NOMO-1 treated with dmso at 0.1 percent for 144 hours (cell line): ENCODE data around the gene WWC1.

Experiments
- DNase-seq: peaks from one replicate; lab custom pipeline; 2025; ENCODE audit not compliant: unreplicated experiment; lab: John Stamatoyannopoulos, UW

WWC1 gene

DNA sequence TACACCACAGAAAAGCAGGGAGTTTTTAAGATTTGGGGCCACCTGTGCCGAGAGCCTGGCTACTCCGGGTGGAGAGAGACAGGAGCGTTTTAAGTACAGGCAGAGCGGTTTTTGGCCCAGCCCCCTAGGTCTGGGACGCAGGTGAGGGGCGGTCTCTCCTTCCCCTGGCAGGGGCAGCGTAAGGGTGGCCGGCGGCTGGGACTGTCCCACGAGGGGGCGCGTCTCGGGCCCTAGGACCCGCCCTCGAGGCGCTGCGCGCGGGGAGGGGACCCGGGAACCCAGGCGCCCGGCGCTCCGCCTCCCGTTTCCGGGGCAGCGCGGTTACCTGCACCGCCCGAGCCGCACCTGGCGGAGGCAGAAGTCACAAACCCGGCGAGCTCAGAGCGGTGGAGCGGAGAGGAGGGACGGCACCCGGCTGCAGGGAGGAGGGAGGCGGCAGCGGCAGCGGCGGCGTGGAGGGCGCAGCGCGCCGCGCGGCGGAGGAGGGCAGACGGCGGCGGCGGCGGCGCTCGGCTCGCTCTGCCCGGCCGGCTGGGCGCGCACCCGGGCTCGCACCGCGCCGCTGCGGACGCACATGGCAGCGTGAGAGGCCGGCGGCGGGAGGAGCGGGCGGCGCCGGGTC, at the start of gene WWC1:
Gene WWC1 (plus strand): TSS at position 304 of the 622 bp plus-strand sequence. CDS start 508 bp downstream, outside the sequence.
- DNase-seq, result peak; percentile 29

DNA sequence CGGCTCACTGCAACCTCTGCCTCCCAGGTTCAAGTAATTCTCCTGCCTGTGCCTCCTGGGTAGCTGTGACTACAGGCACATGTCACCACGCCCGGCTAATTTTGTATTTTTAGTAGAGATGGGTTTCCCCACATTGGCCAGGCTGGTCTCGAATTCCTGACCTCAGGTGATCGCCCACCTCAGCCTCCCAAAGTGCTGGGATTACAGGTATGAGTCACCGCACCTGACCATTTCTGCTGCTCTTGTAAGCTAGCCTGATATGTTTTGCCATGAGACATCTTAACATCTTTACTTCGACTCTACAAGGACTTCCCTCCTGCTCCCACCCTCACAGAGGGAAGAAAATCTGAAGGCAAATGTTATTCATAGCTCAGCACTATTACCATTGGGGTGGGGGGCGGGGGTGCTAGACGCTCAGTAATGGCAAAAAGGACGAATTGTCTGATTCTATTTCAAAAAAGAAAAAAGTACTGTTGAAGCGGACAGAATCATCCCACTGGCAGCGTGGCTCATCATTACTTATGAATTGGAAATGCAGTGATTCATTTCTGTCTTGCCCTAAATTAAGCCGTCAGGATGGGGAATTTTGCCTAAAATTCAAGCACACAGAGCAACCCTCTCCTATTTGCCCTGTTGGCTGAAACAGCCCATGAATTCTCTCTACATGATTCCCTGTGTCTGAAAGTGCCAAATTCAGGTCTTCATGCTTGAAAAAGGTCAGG, 46.4 kb upstream of the WWC1 start:
- no peak for DNase-seq

DNA sequence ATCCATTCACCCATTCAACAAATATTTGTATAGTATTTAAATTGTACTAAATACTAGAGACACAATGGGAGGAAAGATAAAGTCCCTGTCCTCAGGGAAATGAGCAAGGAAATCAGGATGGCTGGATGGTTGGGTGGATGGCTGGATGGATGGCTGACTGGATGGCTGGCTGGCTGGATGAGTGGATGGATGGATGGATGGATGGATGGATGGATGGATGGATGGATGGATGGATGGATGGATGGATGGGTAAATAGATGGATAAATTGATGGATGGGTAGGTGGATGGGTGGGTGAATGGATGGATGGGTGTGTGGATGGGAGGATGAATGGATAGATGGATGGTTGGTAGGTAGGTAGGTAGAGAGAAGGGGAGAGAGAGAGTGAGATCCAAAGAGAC, 41.5 kb upstream of the WWC1 start:
- DNase-seq, result no peak

DNA sequence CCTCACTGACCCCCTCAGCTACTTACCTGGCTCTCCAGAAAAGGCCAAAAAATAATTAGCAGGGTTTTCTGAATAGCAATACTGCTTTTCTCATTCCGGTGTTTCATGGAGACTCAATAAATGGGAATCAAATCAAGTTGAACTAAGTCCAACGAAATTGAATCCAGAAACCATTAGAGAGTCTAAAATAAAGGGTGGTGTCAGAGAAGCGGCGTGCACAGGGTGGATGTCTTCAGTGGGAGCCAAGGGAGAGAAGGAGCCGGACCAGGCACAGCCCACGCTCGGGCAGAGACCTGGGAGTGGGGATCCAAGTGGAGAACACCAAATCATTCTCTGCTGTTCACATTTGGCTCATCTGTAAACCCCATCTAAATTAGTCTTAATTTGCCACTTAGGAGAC, 40.2 kb upstream of the WWC1 start:
- no peak for DNase-seq

DNA sequence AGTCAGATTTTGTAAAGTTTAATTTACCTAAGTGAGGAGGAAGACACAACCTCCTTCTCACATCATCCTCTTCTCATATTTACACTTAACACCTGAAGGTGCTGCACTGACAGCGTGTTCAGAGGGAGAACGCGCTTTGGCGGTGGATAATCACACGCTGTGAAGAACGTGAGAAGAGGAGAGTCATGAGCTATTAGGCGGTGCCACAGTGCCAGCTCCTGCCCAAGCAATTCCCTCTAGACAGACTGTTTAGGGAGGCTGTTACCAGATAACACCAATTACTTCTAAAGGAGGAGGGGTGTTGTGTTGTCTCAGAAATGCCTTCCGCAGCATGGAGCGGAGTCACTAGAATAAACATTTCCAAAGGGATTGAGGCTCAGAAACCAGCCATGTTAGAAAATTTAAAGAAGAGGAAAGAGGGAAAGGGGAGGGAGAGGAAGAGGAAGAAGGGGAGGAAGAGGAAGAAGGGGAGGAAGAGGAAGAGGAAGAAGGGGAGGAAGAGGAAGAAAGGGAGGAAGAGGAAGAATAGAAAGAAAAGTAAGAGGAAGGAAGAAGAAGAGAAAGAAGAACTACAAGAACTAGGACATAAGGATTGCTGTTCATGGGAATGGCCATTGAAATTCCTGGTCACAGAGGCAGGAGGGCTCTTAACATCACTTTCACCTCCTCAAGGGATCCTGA, 37.3 kb upstream of the WWC1 start:
- DNase-seq, result no peak

DNA sequence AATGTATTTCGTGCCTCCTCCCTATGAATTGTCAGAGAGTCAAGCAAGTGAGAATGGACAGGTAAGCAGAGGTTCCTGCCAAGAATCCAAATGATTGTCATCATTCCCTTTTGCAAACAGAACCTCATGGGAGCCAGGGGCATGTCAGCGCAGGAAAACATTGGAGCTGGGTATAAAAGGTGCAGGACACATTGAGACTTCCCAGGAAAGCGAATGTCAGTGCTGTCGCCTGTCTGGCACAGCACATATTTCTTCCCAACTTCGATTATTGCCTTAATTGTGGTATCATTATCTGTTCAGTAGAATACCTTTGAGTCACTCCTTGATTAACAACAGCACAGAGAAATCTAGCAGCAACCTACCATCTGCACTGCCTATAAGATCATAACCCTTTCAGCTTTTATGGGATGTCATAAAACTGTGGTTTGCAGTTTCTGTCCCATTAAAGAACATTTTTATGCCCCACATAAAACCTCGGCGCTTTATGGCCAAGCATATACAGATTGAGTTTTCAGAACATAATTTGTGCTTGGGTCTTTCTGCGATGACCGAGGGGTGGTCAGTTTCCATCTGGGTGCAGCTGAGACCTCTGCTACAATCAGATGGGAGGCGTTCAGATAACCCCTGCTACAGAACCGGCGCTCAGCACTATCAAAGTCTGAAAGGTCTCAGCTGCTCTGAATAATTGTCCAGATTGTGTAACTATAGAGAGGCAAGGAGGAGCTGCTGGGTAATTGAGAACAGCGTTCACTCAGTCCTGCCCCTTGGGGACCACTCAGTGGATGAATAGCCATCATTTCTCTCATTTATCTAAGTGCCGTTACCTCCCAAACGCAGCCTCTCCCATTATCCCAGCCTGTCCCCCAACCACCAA, 30.9 kb upstream of the WWC1 start:
- DNase-seq, result no peak

DNA sequence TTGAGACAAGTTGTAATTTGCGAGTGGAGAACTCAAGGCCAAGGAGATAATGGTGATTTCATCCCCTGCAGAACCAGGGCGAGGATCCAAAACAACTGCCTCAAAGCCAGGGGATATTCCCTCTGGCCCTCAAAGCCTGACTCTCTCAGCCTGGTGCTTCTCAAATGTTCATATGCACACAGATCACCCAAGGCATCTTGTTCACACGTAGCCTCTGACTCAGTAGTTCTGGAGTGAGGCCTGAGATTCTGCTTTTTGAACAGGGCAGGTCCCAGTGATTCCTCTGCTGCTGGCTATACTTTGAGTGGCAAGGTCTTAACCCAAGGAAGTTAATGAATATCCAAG, 30.2 kb upstream of the WWC1 start:
- no peak for DNase-seq

DNA sequence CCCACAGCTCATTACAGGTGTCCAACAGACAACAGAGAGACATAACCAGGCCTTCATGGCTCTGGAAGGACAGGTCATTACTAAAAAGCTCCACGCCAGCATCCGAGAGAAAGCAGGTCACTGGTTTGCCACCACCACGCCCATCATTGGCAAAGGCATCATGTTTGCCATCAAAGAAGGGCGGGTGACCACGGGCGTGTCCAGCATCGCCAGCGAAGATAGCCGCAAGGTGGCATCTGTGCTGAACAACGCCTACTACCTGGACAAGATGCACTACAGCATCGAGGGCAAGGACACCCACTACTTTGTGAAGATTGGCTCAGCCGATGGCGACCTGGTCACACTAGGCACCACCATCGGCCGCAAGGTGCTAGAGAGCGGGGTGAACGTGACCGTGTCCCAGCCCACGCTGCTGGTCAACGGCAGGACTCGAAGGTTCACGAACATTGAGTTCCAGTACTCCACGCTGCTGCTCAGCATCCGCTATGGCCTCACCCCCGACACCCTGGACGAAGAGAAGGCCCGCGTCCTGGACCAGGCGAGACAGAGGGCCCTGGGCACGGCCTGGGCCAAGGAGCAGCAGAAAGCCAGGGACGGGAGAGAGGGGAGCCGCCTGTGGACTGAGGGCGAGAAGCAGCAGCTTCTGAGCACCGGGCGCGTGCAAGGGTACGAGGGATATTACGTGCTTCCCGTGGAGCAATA, 29.3 kb upstream of the WWC1 start:
- DNase-seq, result no peak

DNA sequence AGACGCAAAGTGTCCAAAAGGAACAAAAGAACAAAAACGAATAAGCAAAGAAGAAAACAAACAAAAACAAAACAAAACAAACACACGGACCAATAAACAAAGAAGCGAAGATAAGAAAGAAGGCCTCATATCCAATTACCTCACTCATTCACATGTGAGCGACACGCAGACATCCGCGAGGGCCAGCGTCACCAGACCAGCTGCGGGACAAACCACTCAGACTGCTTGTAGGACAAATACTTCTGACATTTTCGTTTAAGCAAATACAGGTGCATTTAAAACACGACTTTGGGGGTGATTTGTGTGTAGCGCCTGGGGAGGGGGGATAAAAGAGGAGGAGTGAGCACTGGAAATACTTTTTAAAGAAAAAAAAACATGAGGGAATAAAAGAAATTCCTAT, 28.3 kb upstream of the WWC1 start:
- no peak for DNase-seq

DNA sequence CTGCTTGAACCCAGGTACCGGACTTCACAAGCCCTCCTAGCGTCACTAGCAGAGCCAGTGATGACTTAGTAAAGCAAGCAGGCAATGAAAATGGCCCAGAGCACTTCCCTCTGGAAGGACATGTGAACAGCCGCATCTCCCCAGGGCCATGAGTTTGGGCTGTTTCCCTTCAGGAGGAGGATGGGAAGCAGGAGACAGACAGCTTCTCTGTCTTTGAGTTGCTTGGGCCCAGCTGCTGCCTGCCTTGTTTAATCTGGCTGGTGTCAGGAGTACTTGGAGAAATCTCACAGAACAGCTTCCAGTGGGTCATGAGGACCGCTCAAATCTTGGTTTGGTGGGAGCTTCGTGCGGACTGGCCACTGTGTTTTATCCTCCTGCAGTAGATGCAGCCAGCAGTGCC, 25.4 kb upstream of the WWC1 start:
- no peak for DNase-seq

DNA sequence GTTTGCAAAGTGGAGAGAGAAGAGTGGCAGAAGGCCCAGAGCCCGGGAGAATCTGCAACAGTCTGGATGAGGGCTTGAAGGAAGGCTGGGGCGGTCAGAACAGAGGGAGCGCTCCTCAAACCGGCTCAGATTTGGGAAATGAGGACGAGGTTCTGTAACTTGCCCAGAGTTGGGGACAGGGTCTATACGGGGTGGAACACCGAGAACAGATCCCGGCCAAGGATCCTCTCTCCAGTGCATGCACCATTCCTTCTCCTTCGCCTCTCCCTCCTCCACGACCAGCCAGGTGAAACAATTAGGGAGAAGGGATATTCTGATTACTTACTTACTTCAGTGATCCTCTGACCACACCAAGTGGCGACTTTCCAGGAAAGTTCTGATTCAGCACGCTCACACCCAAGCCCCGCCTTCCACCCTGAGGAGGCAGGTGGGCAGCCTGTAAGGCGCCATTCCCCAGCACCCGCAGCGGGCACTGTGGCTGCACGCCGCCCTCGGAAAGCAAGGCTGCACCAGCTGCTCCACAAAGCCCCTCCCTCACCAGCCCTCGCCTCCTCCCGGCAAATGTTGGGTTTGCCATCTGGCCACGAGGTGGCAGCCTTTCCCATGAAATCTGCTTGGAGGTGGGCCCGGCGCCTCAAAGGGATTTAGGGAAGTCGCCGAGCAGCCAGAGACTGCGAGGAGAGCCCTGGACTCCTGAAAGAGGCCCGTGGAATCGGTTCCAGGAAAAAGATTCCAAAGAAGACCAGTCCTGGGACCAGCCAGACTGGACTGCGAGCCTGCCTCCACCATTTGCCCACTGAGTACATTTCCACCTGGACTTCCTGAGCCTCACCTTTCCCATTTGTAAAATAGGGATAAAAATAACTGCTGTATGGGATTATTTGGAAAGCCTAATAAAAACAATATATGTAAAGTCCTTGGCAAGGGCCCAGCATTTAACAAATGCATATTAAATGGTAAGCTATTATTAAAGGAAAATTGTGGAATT, 22.2 kb upstream of the WWC1 start:
- peak; percentile 56 for DNase-seq

DNA sequence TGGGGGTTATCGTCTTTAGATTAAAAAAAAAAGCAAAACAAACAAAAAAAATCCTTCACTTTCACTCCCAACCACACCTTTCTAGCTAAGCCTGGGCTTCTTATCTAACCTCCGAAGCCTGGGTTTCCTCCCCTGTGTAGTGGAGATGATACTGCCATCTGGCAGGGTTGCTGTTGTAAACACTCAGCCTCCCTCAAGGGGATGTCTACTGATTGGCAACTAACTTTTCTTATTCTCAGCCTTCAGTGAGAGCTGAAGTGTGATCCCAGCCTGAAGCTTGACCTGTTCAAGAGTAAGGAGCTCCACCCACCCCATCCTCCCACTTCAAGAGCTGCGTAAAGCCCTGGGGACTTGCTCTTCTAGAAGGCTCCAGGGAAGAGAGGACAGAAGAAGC, 21.5 kb upstream of the WWC1 start:
- DNase-seq, result no peak

DNA sequence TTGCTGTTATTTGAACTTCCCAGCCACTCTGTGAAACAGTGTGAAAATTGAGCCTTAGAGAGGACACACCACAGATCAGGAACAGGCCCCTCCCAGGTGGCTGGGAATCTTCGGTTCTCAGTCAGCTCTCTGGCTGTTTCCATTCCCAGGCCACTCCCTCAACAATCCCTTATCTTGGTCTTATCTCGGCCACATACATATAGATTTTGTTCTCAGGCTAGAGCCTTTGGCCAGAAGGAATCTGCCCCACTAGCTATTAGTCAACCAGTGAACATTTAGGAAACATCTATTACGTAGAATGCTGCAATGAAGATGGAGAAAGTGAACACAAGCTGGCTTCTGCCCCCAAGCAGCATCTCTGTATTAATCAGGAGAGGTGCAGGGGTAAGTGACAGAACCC, 21.0 kb upstream of the WWC1 start:
- no peak for DNase-seq

DNA sequence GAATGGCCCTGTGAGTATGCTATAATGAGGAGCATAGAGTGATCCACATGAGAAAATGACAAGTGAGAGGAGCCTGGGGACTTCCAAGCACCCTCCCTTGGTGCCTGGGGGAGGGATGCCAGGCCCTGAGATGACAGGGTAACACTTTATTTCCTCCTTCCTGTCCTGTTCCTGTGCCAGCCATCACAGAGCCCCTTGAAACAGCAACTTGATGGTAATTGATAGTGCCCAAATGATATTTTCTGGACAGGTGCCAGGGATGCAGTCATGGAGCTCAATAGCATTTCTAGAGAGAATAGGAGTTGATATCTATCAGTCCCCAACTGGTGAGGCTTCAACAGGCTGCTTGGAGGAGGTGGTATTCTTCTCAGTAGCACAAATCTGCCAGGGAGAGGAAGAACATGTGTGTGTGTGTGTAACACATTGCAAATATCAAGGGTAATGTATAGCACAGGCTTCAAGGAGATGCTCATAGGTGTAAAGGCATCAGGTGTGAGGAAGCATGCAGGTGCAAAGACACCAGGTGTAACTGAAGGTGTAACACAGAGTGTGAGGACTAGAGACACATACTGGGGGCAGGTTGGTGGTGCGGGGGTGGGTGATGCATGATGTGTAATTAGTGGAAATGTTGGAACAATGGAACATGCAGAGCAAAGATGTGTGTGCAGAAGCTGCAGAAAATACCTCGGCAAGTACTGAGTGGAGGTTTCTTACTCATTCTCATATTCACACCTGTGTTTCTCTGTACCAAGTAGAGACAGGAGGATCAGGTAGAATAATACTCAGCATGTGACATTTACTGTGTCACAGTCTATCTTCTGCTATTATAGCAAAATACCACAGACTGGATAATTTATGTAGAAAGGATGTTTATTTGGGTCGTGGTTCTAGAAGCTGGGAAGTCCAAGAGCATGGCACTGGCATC, 18.1 kb upstream of the WWC1 start:
- DNase-seq, result no peak

DNA sequence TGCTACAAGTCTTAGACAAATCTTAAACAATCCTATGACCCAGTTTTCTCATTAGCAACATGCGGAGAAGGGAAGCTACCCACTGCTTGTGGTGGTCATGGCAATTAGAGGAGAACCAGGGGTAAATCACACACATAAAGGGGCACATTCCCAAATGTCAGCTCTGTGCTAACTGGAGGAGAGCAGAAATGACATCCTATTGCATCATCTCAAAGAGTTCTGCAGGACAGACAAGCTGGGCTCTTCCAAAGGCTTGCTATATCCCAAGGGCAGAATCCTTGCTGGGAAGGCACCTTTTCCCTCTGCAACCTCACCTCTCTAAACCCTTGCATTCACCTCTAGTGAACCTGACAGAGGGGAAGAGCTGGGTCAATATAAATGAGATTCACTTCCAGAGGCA, 17.0 kb upstream of the WWC1 start:
- no peak for DNase-seq

DNA sequence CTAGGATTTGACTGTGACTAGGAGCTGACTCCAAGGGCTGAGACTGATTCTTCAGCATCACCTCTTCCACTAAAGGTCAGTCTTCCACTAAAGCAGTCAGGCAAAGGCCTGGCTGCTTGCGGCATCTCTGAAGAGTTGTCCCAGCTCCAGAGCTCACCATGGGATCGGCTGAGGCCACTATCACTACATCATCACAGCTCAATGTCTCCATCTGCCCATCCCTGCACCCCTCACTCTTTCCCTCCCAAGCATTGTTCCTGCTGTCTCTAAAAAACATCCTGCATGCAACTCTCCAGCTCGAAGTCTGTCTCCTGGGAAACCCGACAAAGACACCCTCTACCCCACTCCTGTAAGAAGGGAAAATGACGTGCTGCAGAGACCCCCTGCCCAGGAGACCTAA, 15.5 kb upstream of the WWC1 start:
- no peak for DNase-seq

DNA sequence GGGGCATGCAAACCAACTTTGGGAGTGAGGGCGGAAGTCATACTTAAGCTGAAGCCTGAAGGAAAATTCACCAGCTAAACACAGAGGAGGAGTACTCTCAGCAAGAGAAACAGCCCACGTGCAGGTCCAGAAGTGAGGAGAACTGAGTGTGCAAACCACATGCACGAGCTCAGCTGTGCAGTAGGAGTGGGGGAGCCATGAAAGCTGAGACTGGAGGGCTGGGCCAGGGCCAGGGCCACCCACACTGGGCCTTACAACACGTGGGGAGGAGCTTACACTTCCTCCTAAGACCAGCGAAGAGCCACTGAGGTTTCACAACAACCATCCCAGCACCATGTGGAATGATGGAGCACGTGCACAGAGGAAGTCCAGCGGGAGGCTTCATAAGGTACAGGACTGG, 9.3 kb upstream of the WWC1 start:
- DNase-seq, result peak; percentile 66

DNA sequence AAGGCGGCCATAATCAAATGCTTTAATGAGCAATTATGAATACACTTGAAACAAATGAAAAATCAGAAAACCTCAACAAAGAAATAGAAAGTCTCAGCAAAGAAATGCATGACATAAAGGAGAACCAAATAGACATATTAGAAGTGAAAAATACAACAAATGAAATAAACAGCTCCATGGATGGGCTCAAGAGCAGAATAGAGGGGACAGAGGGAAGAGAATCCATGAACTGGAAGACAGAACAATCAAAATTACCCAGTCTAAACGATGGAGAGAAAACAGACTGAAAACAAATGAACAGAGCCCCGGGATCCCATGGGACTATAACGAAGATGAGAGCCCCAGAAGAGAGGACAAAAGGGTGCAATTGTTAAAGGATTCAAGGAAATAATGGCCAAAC, 6.6 kb upstream of the WWC1 start:
- DNase-seq, result no peak

DNA sequence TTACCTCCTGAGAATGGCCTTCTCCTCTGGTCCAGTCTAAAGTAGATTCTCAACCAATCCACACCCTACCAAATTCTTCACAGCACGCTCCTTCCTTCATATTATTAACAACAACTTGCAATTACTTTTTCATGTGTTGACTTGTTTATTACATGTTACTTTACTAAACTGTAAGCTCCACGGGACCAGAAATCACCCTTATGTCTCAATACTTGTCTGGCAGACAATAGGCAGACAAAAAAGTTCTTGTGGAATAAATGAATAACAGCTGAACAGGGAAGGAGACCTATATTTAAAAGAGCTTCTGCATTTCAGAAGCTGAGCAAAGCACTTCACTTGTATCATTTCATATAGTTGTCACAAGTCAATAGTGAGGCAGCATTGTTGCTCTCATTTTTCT, 5.7 kb upstream of the WWC1 start:
- no peak for DNase-seq
